ENCODE results near the gene MED25. TPM values are rescaled to one million over a fixed set of nuclear protein-coding genes. Genes with fewer than 3 reads are reported as not detected.

MED25 gene
- total RNA-seq, 3 donors from 2014 or later (not counting 1 experiment from before 2014, with no cell fraction given), result 64.2 to 132 (median 69.5) TPM

- H3K27me3 Mint-ChIP-seq (ENCODE audit: low read depth in 2 of 2), result no peaks in the 10 kb centered on the region
- no peaks in the 10 kb centered on the region for H3K4me1 ChIP-seq (ENCODE audit: control insufficient read depth, insufficient read depth, low read length)
- no peak overlapping the region for H3K27ac ChIP-seq (ENCODE audit: low read length)
- no peaks in the 10 kb centered on the region for H3K9me3 ChIP-seq (ENCODE audit: control insufficient read depth, insufficient read depth, low read length)
- H3K4me3 Mint-ChIP-seq, result no peak overlapping the region
- peaks cover 10 to 21% of the 10 kb centered on the region in 2 donors for H3K4me1 Mint-ChIP-seq
- ATAC-seq (no peak), DNase-seq (no peak)
- no peak overlapping the region for H3K4me3 ChIP-seq (ENCODE audit: low read length)
- H3K27me3 ChIP-seq (ENCODE audit: control insufficient read depth, insufficient read depth, low read length), result no peaks in the 10 kb centered on the region
- peaks cover 63% of the 10 kb centered on the region for H3K36me3 ChIP-seq (ENCODE audit: control insufficient read depth, insufficient read depth, low read length)
- 97% methylated on average over 7 of the region's 7 CpGs for WGBS (ENCODE audit: insufficient coverage)
- H3K36me3 Mint-ChIP-seq, result no peaks in the 10 kb centered on the region
- no peaks in the 10 kb centered on the region for H3K9me3 Mint-ChIP-seq
- H3K27ac Mint-ChIP-seq, result no peak overlapping the region
- intact Hi-C loops (cut with micrococcal nuclease), result no loop called here
- no peak for TF ChIP-seq CTCF (IDR thresholded peaks at IDR 0.05)
These were observed 15.5 kb downstream of the MED25 start for GRCh38 chr19:49833599-49833998.

GRCh38 chr19:49835562-49835961, 17.5 kb downstream of the MED25 start:
- Histone ChIP-seq H3K27me3 (ENCODE audit: control insufficient read depth, insufficient read depth, low read length) (no peaks in the 10 kb centered on the region), H3K4me3 (ENCODE audit: low read length) (no peak overlapping the region), H3K4me1 (ENCODE audit: control insufficient read depth, insufficient read depth, low read length) (no peaks in the 10 kb centered on the region), H3K36me3 (ENCODE audit: control insufficient read depth, insufficient read depth, low read length) (peaks cover 65% of the 10 kb centered on the region), H3K9me3 (ENCODE audit: control insufficient read depth, insufficient read depth, low read length) (no peaks in the 10 kb centered on the region), H3K27ac (ENCODE audit: low read length) (no peak overlapping the region)
- no peak for TF ChIP-seq CTCF (IDR thresholded peaks at IDR 0.05)
- H3K27ac Mint-ChIP-seq, result no peak overlapping the region
- 97% methylated on average over 9 of the region's 12 CpGs for WGBS (ENCODE audit: insufficient coverage)
- H3K4me3 Mint-ChIP-seq, result no peak overlapping the region
- no peaks in the 10 kb centered on the region for H3K36me3 Mint-ChIP-seq
- ATAC-seq (no peak), DNase-seq (no peak)
- H3K27me3 Mint-ChIP-seq (ENCODE audit: low read depth in 2 of 2), result no peaks in the 10 kb centered on the region
- no peaks in the 10 kb centered on the region for H3K9me3 Mint-ChIP-seq
- intact Hi-C loops (cut with micrococcal nuclease), result no loop called here
- H3K4me1 Mint-ChIP-seq, result peaks cover 15 to 23% of the 10 kb centered on the region in 2 donors

- no peak overlapping the region for H3K27ac ChIP-seq (ENCODE audit: low read length)
- peaks cover 15 to 23% of the 10 kb centered on the region in 2 donors for H3K4me1 Mint-ChIP-seq
- no peaks in the 10 kb centered on the region for H3K9me3 ChIP-seq (ENCODE audit: control insufficient read depth, insufficient read depth, low read length)
- H3K36me3 Mint-ChIP-seq, result no peaks in the 10 kb centered on the region
- no peak for DNase-seq
- ATAC-seq, result no peak
- H3K4me1 ChIP-seq (ENCODE audit: control insufficient read depth, insufficient read depth, low read length), result no peaks in the 10 kb centered on the region
- no peak for TF ChIP-seq CTCF (IDR thresholded peaks at IDR 0.05)
- WGBS (ENCODE audit: insufficient coverage), result 97% methylated on average over 20 of the region's 20 CpGs
- H3K27me3 Mint-ChIP-seq (ENCODE audit: low read depth in 2 of 2), result no peaks in the 10 kb centered on the region
- no peak overlapping the region for H3K27ac Mint-ChIP-seq
- peaks cover 57% of the 10 kb centered on the region for H3K36me3 ChIP-seq (ENCODE audit: control insufficient read depth, insufficient read depth, low read length)
- no peak overlapping the region for H3K4me3 ChIP-seq (ENCODE audit: low read length)
- H3K9me3 Mint-ChIP-seq, result no peaks in the 10 kb centered on the region
- H3K4me3 Mint-ChIP-seq, result no peak overlapping the region
- intact Hi-C loops (cut with micrococcal nuclease), result no loop called here
- H3K27me3 ChIP-seq (ENCODE audit: control insufficient read depth, insufficient read depth, low read length), result no peaks in the 10 kb centered on the region
These were observed 18.3 kb downstream of the MED25 start for GRCh38 chr19:49836176-49837008.

GRCh38 chr19:49837009-49837310, 18.9 kb downstream of the MED25 start:
- H3K36me3 Mint-ChIP-seq, result no peaks in the 10 kb centered on the region
- no peaks in the 10 kb centered on the region for H3K27me3 Mint-ChIP-seq (ENCODE audit: low read depth in 2 of 2)
- H3K9me3 ChIP-seq (ENCODE audit: control insufficient read depth, insufficient read depth, low read length), result no peaks in the 10 kb centered on the region
- no peaks in the 10 kb centered on the region for H3K9me3 Mint-ChIP-seq
- no peak overlapping the region for H3K4me3 Mint-ChIP-seq
- peaks cover 15 to 23% of the 10 kb centered on the region in 2 donors for H3K4me1 Mint-ChIP-seq
- ATAC-seq, result no peak
- H3K36me3 ChIP-seq (ENCODE audit: control insufficient read depth, insufficient read depth, low read length), result peaks cover 54% of the 10 kb centered on the region
- DNase-seq, result no peak
- H3K27me3 ChIP-seq (ENCODE audit: control insufficient read depth, insufficient read depth, low read length), result no peaks in the 10 kb centered on the region
- intact Hi-C loops (cut with micrococcal nuclease), result no loop called here
- no peak overlapping the region for H3K4me3 ChIP-seq (ENCODE audit: low read length)
- peak overlapping the region in 1 of 2 donors; percentile 44 for H3K27ac Mint-ChIP-seq
- TF ChIP-seq CTCF (IDR thresholded peaks at IDR 0.05), result no peak
- 97% methylated on average over 5 of the region's 5 CpGs for WGBS (ENCODE audit: insufficient coverage)
- no peaks in the 10 kb centered on the region for H3K4me1 ChIP-seq (ENCODE audit: control insufficient read depth, insufficient read depth, low read length)
- H3K27ac ChIP-seq (ENCODE audit: low read length), result no peak overlapping the region

Measured in natural killer cell (primary cell).